Lung (tissue), 12 donors: ENCODE data around the gene SEZ6L2. TPM values are rescaled to one million over a fixed set of nuclear protein-coding genes. Genes with fewer than 3 reads are reported as not detected.

Experiments used
- ATAC-seq: fragments of 200-7000 bp; cut with Tn5 transposase; one replicate; pipeline ENCODE4 v1.9.1; 2020; ENCODE audit warnings: moderate number of reproducible peaks; ENCODE audit not compliant: insufficient read depth, low FRiP score
- DNase-seq, 3 donors: peaks; one replicate each; pipeline ENCODE4 v3.0.0-alpha.2; 2013 to 2017
- H3K27ac ChIP-seq, 2 donors: one replicate each; pipeline ENCODE4 v1.5.1; 2013; ENCODE audit warnings: mild to moderate bottlenecking in 2 of 2, moderate library complexity in 2 of 2, control low read depth in 1 of 2, inconsistent platforms in 1 of 2, low read depth in 1 of 2, low read length in 1 of 2
- H3K27me3 ChIP-seq, 3 donors: one replicate each; pipeline ENCODE4 v1.5.1; 2013; ENCODE audit warnings: low read length in 2 of 3; ENCODE audit not compliant: control insufficient read depth in 3 of 3, insufficient read depth in 3 of 3
- H3K36me3 ChIP-seq, 4 donors: one replicate each; pipeline ENCODE4 v1.5.1; 2013; ENCODE audit warnings: low read length in 4 of 4, mild to moderate bottlenecking in 1 of 4, moderate library complexity in 1 of 4; ENCODE audit not compliant: control insufficient read depth in 4 of 4, insufficient read depth in 4 of 4
- H3K4me1 ChIP-seq, 5 donors: one replicate each; pipeline ENCODE4 v1.5.1; 2013; ENCODE audit warnings: low read length in 5 of 5, mild to moderate bottlenecking in 2 of 5, moderate library complexity in 1 of 5; ENCODE audit not compliant: control insufficient read depth in 5 of 5, insufficient read depth in 5 of 5
- H3K4me3 ChIP-seq: one replicate; pipeline ENCODE4 v1.5.1; 2013; ENCODE audit warnings: mild to moderate bottlenecking, control low read depth, moderate library complexity
- H3K9ac ChIP-seq, 2 donors: one replicate each; pipeline ENCODE4 v1.5.1; 2013; ENCODE audit warnings: low read length in 2 of 2, control low read depth in 1 of 2; ENCODE audit not compliant: insufficient read depth in 1 of 2
- H3K9me3 ChIP-seq, 4 donors: one replicate each; pipeline ENCODE4 v1.5.1; 2013; ENCODE audit warnings: low read length in 3 of 4, mild to moderate bottlenecking in 1 of 4, moderate library complexity in 1 of 4; ENCODE audit not compliant: control insufficient read depth in 4 of 4, insufficient read depth in 3 of 4
- WGBS, 2 donors: extraction: QIAGEN DNeasy Blood & Tissue Kit; methylation state at CpG; one replicate each; pipeline ENCODE4 v1.1.7; 2013; 5-methylcytosine and 5-hydroxymethylcytosine counted together
- polyA plus RNA-seq, 2 donors: library from polyadenylated mRNA; stranded (reverse); fragments of 200-250 nt; gene quantifications; one replicate each; pipeline ENCODE4 v1.2.1, GENCODE V29; 2013
- total RNA-seq, 2 donors: library from RNA; depleted of rRNA in 1 of 2; stranded (reverse); fragments of >200 nt in 1 of 2; gene quantifications; one replicate each; pipeline ENCODE4 v1.2.1, GENCODE V29; 2014 to 2021
- TF ChIP-seq, protein P1 (sequence below): IDR thresholded peaks from 2 replicates; pipeline ENCODE4 v1.5.1; 2012; ENCODE audit warnings: mild to moderate bottlenecking; ENCODE audit errors: control extremely low read depth, extremely low read depth
- donor health status: control.
- donor health status: control.
- donor health status: Bipolar disorder and iron deficiency.
- donor health status: healthy.
- donor health status: DM: yes; HTN: yes; CAD: no.

The SEZ6L2 gene
- total and polyA plus RNA-seq, 4 donors, result 4.6 to 19.2 (median 6.1) TPM

DNA sequence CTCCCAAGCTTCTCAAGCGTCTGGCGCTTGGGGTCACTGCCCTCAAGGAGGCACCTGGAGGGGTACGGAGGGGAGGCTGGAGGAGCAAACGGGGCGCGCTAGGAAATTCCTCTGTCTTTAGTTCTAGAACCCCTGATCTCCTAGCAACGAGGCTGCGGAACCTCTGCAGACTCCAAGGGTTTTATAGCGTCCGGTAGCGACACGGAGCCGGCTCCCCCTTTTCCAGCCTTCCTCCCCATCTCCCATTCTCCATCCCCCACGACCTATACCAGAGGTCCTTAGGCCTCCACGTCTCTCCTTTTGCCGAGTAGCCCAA, 35.7 kb downstream of the SEZ6L2 start:
- no peak overlapping the region for H3K9ac ChIP-seq

DNA sequence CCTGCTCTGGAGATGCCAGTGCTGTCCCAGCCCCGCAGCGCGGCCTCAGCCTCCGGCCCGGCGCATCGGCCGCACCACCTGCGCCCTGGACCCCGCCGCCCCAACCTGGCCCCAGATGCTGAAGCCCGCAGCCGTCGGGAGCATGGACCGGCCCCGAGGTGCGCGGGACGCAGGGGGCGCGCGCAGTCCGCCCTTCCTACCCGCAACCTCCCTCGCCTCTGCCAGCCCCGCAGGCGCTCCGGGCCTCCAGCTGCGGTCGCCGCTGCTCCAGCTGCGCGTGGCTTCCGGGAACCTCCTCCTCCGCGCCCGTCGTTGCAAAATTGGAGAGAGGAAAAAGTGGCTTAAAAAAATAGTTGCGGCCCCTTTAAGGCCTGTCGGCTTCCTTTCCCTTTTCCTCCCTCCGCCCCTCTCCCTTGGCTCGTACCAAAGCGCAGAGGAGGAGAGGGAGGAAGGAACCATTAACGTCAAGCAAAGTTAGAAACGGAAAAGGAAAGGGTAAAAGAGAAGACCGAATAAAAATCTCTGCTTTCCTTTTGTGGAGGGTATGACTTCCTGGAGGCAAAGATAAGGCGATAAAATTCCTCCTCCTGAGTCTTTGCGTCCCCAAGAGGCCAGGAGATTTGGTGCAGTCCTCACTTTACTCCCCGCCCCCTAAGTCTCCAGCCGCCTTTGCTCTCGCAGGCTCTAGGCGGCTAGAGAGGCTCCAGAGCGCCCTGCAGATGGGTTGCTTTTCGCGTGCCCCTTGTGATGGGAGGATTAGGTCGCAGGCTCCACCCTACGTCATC, 36.3 kb downstream of the SEZ6L2 start, which contains the start of gene CDIPT:
Gene CDIPT (minus strand): TSS at position 343 of the 785 bp plus-strand sequence. CDS start 369 bp downstream, outside the sequence.
- H3K27me3 ChIP-seq, result no peaks in the 10 kb centered on the region

More for the DNA sequence above, 35.7 kb downstream of the SEZ6L2 start:
- no peak for DNase-seq
- ATAC-seq, result no peak
- Histone ChIP-seq H3K4me3 (no peak overlapping the region), H3K4me1 (peaks cover 0 to 10% (median 2%) of the 10 kb centered on the region in 5 donors), H3K9me3 (no peaks in the 10 kb centered on the region), H3K27ac (no peak overlapping the region), H3K36me3 (peaks cover 0 to 20% (median 14%) of the 10 kb centered on the region in 4 donors), H3K27me3 (no peaks in the 10 kb centered on the region)
- TF ChIP-seq, protein P1, sequence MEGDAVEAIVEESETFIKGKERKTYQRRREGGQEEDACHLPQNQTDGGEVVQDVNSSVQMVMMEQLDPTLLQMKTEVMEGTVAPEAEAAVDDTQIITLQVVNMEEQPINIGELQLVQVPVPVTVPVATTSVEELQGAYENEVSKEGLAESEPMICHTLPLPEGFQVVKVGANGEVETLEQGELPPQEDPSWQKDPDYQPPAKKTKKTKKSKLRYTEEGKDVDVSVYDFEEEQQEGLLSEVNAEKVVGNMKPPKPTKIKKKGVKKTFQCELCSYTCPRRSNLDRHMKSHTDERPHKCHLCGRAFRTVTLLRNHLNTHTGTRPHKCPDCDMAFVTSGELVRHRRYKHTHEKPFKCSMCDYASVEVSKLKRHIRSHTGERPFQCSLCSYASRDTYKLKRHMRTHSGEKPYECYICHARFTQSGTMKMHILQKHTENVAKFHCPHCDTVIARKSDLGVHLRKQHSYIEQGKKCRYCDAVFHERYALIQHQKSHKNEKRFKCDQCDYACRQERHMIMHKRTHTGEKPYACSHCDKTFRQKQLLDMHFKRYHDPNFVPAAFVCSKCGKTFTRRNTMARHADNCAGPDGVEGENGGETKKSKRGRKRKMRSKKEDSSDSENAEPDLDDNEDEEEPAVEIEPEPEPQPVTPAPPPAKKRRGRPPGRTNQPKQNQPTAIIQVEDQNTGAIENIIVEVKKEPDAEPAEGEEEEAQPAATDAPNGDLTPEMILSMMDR, result no peak
- 37 to 38% methylated on average over 16 of the region's 16 CpGs for WGBS, 2 donors

DNA sequence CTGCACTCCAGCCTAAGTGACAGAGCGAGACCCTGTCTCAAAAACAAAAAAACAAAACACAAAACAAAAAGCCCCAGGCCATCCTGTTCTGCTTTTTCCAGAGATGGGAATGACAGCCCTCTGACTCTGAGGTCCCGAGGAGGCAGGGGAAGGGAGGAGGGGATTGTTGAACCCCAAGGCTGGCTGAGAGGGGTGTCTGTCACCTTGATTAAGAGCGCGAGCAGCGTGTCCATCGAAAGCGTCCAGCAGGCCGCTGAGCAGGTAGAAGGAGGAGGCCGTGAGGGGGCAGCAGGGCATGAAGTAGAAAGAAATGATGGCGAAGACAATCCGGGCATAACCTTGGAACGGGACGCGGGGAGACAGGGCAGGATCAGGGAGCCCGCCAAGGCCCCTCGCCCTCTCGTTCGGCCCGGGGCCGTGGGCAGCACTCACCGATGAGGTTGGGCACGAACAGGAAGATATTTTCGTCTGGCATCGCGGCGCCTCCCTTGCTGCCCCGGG, 36.9 kb downstream of the SEZ6L2 start:
- no peaks in the 10 kb centered on the region for H3K27me3 ChIP-seq
- peak overlapping the region; percentile 84 for H3K4me3 ChIP-seq
- TF ChIP-seq, protein P1, result no peak
- whole genome bisulfite sequencing, 2 donors, result 1 to 3% methylated on average over 27 of the region's 27 CpGs
- peak overlapping the region; percentile 85 to 86 for H3K27ac ChIP-seq
- H3K9me3 ChIP-seq, result no peaks in the 10 kb centered on the region
- ATAC-seq, result peak; percentile 12
- peaks cover 0 to 20% (median 14%) of the 10 kb centered on the region in 4 donors for H3K36me3 ChIP-seq
- H3K4me1 ChIP-seq, result peaks cover 0 to 10% (median 2%) of the 10 kb centered on the region in 5 donors
- DNase-seq, result peak in 1 of 3 donors; percentile 16
- peak overlapping the region; percentile 26 to 42 for H3K9ac ChIP-seq

More for the DNA sequence above, 36.3 kb downstream of the SEZ6L2 start, which contains the start of gene CDIPT:
- Histone ChIP-seq H3K4me1 (peaks cover 0 to 10% (median 2%) of the 10 kb centered on the region in 5 donors), H3K27ac (peak within 1 kb of the TSS; percentile 85 to 86), H3K9me3 (no peaks in the 10 kb centered on the region), H3K36me3 (peaks cover 0 to 20% (median 14%) of the 10 kb centered on the region in 4 donors), H3K4me3 (peak within 1 kb of the TSS; percentile 84), H3K9ac (peak within 1 kb of the TSS; percentile 42 to 97)
- TF ChIP-seq, protein P1, result peak; percentile 75
- DNase-seq (peak; percentile 96 to 99 (median 98)), ATAC-seq (peak; percentile 91)
- WGBS, 2 donors, result 0% methylated on average over 49 to 57 of the region's 57 CpGs
